Esophagus muscularis mucosa (tissue), 4 donors: Measurements from ENCODE around the gene KIF18B. TPM values are rescaled to one million over a fixed set of nuclear protein-coding genes. Genes with fewer than 3 reads are reported as not detected.

ENCODE experiments used
- DNase-seq: peaks from one replicate; pipeline ENCODE4 v3.0.0-alpha.2; 2017; ENCODE audit errors: extremely low spot score
- H3K27ac ChIP-seq, 4 donors: fragments of 200-600 bp; sonication (generic); replicated peaks in 1 of 4; 1 replicate in 3 of 4; 2 replicates in 1 of 4; pipeline ENCODE4 v1.5.1; 2016 to 2019; ENCODE audit warnings: mild to moderate bottlenecking in 1 of 4
- H3K27me3 ChIP-seq, 4 donors: fragments of 200-600 bp; sonication (generic); one replicate each; pipeline versions ENCODE4 v1.5.1 to v1.6.0; 2016 to 2019
- H3K36me3 ChIP-seq, 4 donors: fragments of 200-600 bp; sonication (generic); one replicate each; pipeline ENCODE4 v1.5.1; 2016 to 2019
- H3K4me1 ChIP-seq, 4 donors: fragments of 200-600 bp; sonication (generic); one replicate each; pipeline ENCODE4 v1.5.1; 2016 to 2019
- H3K4me3 ChIP-seq, 4 donors: fragments of 200-600 bp; sonication (generic); 1 replicate in 2 of 4; 2 replicates in 2 of 4; pipeline ENCODE4 v1.5.1; 2016 to 2019; ENCODE audit warnings: mild to moderate bottlenecking in 4 of 4, moderate library complexity in 1 of 4
- H3K9me3 ChIP-seq, 4 donors: fragments of 200-600 bp; sonication (generic); 1 replicate in 3 of 4; 2 replicates in 1 of 4; pipeline ENCODE4 v1.5.1; 2016 to 2019
- EP300 ChIP-seq: sonication (generic); formaldehyde crosslinking; IDR thresholded peaks from one replicate; pipeline ENCODE4 v1.6.1; 2017; ENCODE audit warnings: antibody characterized with exemption
- POLR2A ChIP-seq: fragments of 450-650 bp; IDR thresholded peaks from one replicate; pipeline ENCODE4 v1.6.1; 2017; ENCODE audit warnings: antibody characterized with exemption, moderate library complexity, mild to moderate bottlenecking, low read depth
- POLR2AphosphoS5 ChIP-seq, 2 donors: sonication (generic); formaldehyde crosslinking; IDR thresholded peaks; one replicate each; pipeline ENCODE4 v1.6.1; 2017; ENCODE audit warnings: antibody characterized with exemption in 2 of 2
- WGBS: methylation state at CpG from one replicate; pipeline ENCODE4 v1.1.5; 2018; 5-methylcytosine and 5-hydroxymethylcytosine counted together
- intact Hi-C: fragments of 100-400 bp; cut with DNase I; formaldehyde crosslinking; loops from one replicate; pipeline ENCODE4 v1.15.1; 2023
- total RNA-seq, 4 donors: library from RNA; depleted of rRNA; stranded (reverse); fragments of >200 nt; gene quantifications; one replicate each; pipeline versions ENCODE4 v1.1.0 to v1.2.1, GENCODE V29; 2016
- TF ChIP-seq, protein P1 (sequence below), 3 experiments: fragments of 200-600 bp in 2 of 3; fragments of 450-650 bp in 1 of 3; sonication (generic) in 2 of 3; IDR thresholded peaks; one replicate each; pipeline ENCODE4 v1.5.1; 2017 to 2019; ENCODE audit warnings: antibody characterized with exemption in 3 of 3, mild to moderate bottlenecking in 2 of 3, moderate library complexity in 1 of 3

Gene KIF18B
- total RNA-seq, 4 donors from 2014 or later, result 0.17 TPM; not detected in 3

DNA sequence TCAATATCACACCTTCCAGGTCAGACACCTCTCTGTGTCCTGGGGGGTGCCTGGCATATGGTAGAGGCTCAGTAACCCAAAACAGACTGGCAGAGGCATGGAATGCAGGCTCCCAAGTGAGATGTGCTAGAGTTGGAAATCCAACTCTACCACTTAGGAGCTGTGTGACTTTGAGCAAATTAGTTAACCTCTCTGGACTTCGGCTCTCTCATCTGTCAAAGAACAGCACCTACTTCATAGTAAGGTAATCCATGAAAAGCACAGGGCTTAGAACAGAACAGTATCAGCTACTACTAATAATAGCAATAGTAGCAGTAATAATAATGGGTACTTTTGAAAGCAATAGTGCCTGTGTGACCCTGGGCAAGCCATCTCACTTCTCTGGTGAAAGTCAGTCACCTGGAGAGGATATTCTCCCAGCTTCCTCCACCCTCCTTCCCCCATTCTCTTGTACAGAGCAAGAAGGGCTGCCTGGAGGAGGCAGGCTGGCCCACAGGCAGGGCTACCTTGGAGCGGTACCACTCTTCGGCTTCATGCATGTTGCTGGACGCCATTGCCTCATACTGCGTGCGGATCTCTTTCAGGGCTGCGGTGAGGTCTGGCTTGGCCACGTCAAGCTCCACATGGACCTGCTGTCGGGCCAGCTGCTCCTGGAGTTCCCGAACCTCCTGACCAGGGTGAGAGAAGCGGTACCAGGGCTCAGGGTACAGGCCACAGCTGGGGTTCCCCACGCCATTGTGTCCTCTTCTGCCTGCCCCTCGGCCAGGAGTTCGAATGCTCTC lies 34.6 kb downstream of the KIF18B start:
- no peaks in the 10 kb centered on the region for H3K9me3 ChIP-seq
- H3K27ac ChIP-seq, result no peak overlapping the region
- 91% methylated on average over 14 of the region's 14 CpGs for WGBS
- no peaks in the 10 kb centered on the region for H3K36me3 ChIP-seq
- DNase-seq, result no peak
- peaks cover 24 to 33% (median 29%) of the 10 kb centered on the region in 4 donors for H3K4me1 ChIP-seq
- no peak overlapping the region for H3K4me3 ChIP-seq
- peaks cover 0 to 23% (median 3%) of the 10 kb centered on the region in 4 donors for H3K27me3 ChIP-seq
- TF ChIP-seq EP300 (no peak), POLR2A (no peak), POLR2AphosphoS5 (IDR thresholded peaks at IDR 0.05) (no peak)
- TF ChIP-seq, protein P1, sequence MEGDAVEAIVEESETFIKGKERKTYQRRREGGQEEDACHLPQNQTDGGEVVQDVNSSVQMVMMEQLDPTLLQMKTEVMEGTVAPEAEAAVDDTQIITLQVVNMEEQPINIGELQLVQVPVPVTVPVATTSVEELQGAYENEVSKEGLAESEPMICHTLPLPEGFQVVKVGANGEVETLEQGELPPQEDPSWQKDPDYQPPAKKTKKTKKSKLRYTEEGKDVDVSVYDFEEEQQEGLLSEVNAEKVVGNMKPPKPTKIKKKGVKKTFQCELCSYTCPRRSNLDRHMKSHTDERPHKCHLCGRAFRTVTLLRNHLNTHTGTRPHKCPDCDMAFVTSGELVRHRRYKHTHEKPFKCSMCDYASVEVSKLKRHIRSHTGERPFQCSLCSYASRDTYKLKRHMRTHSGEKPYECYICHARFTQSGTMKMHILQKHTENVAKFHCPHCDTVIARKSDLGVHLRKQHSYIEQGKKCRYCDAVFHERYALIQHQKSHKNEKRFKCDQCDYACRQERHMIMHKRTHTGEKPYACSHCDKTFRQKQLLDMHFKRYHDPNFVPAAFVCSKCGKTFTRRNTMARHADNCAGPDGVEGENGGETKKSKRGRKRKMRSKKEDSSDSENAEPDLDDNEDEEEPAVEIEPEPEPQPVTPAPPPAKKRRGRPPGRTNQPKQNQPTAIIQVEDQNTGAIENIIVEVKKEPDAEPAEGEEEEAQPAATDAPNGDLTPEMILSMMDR (IDR thresholded peaks at IDR 0.05), result no peak
- intact Hi-C loops, result no loop called here

DNA sequence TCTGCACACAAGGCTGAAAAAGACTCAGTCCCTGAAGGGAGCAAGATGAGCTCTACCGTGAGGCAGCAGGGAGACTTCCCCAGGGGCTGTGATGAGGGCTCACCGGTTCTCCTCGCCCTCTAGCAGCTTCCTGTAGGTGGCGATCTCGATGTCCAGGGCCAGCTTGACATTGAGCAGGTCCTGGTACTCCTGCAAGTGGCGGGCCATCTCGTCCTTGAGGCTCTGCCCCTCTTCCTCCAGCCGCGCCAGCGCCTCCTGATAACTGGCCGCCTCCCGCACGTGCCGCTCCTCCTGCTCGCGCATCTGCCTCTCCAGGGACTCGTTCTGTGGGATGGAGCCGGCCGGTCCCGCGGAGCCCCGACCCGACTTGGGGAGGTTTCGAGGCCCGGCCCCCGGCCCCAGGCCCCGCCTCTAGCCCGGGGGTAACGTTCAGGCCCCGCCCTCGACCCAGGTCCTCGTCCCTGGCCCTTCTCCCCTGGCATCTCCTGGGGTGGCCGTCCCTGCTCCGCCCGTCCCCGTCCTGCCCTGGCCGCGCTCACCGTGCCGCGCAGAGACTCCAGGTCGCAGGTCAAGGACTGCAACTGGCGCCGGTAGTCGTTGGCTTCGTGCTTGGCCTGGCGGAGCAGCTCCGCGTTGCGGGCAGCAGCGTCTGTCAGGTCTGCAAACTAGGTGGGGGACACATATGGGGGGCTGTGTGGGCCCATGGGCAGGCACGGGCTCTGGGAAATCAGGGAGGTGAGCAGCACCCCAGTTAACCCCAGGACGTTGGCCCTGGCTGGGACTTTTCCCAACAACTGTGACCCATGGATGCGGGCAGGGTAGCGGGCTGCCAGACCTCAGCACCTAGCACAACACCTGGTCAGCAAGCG lies 36.2 kb downstream of the KIF18B start:
- intact Hi-C loops, result no loop called here
- H3K27me3 ChIP-seq, result peaks cover 0 to 23% (median 3%) of the 10 kb centered on the region in 4 donors
- no peak overlapping the region for H3K27ac ChIP-seq
- peaks cover 13 to 19% (median 15%) of the 10 kb centered on the region in 4 donors for H3K4me1 ChIP-seq
- H3K9me3 ChIP-seq, result no peaks in the 10 kb centered on the region
- peak overlapping the region; percentile 37 to 43 (median 39) for H3K4me3 ChIP-seq
- no peak for TF ChIP-seq EP300
- peak; percentile 24 to 48 for TF ChIP-seq POLR2AphosphoS5 (IDR thresholded peaks at IDR 0.05)
- TF ChIP-seq, protein P1 (IDR thresholded peaks at IDR 0.05), result peak; percentile 38 to 53 (median 49)
- TF ChIP-seq POLR2A, result no peak
- WGBS, result 13% methylated on average over 6 of the region's 56 CpGs
- H3K36me3 ChIP-seq, result no peaks in the 10 kb centered on the region
- DNase-seq, result no peak

DNA sequence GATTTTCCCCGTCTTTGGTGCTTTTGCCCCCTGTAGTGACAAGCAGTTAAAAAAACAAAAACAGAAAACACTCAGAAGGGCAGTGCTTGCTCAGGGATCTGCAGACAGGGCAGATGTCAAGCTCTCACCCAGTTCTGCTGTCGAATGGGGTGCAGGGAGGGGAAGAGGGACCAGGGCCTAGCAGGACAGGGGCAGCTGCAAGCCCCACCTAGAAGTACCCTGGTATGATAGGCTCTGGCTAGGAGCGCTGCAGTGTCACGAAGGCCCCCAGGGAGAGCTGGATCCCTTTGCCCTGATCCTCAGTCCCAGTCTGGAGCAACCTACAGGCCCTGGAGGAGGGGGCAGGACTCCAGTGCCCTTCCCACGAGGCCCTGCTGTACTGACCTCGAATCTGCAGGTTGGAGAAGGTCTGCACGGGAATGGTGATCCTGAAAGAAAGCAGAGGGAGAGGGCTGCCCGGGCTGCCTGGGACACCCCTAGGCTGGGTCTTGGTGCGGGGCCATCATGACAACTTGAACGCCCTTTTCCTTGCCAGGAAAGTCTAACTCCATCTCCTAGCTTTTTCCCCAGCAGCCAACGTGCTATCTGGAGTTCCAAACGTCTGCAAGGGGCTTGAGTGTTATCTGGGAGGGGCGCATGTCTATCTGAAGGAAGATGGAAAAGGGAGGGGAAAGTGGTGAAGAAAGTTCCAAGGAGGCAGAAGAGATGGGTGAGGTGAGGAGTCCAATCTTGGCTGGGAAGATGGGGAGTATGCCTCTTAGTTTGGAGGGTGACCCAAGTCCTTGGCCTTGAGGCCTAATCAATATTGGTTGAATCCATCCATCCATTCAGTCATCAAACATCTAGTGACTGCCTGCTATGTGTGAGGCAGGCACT lies 37.1 kb downstream of the KIF18B start:
- H3K4me3 ChIP-seq, result no peak overlapping the region
- H3K27me3 ChIP-seq, result peaks cover 0 to 23% (median 3%) of the 10 kb centered on the region in 4 donors
- intact Hi-C loops, result no loop called here
- no peak for DNase-seq
- H3K36me3 ChIP-seq, result no peaks in the 10 kb centered on the region
- H3K9me3 ChIP-seq, result no peaks in the 10 kb centered on the region
- TF ChIP-seq POLR2AphosphoS5 (IDR thresholded peaks at IDR 0.05), result no peak
- TF ChIP-seq, protein P1 (IDR thresholded peaks at IDR 0.05), result no peak
- no peak for TF ChIP-seq EP300
- TF ChIP-seq POLR2A, result no peak
- 90% methylated on average over 13 of the region's 13 CpGs for WGBS
- H3K4me1 ChIP-seq, result peaks cover 9 to 11% (median 9%) of the 10 kb centered on the region in 4 donors
- H3K27ac ChIP-seq, result no peak overlapping the region

DNA sequence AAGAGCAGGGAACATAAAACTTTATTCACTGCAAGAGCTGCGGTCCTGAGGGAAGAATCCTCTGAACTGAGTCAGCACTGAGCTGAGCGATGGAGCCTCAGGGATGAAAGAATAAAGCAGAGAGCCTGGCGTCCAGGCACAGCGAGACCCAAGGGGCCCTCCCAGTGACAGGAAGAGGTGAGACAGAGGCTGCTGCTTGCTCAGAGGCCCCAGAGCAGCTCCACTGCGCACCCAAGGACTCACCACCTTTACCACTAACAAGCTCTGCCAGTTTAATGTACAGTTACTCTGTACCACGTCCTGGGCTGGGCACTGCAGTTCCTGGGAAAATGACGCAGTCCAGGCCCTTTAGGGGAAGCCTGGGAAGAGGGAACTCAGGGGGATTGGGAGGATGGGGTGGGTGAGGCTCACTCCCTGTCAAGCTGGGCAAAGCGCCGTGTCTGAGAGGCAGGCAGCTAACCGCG lies 37.9 kb downstream of the KIF18B start:
- no peaks in the 10 kb centered on the region for H3K9me3 ChIP-seq
- no peaks in the 10 kb centered on the region for H3K36me3 ChIP-seq
- no peak for TF ChIP-seq POLR2AphosphoS5 (IDR thresholded peaks at IDR 0.05)
- no peak for TF ChIP-seq EP300
- TF ChIP-seq, protein P1 (IDR thresholded peaks at IDR 0.05), result no peak
- TF ChIP-seq POLR2A, result no peak
- no peak overlapping the region for H3K4me3 ChIP-seq
- H3K27ac ChIP-seq, result no peak overlapping the region
- WGBS, result 92% methylated on average over 8 of the region's 11 CpGs
- intact Hi-C loops, result no loop called here
- H3K4me1 ChIP-seq, result peaks cover 9 to 11% (median 9%) of the 10 kb centered on the region in 4 donors
- no peak for DNase-seq
- peaks cover 0 to 17% (median 3%) of the 10 kb centered on the region in 4 donors for H3K27me3 ChIP-seq
